Measurements from ENCODE around the gene SDK2.

DNA sequence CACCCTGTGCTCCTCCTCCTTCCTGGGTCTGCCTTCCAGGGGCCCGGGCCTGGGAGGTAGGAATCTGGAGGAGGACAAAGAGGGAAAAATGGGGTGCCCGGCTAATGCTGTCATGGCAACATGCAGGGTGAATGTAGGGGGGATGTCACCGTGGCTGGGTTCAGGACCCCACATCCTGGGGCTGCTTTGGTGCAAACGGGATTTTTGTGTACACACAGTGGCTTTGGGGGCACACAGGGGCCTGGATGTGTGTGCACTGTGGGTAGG, 295.5 kb downstream of the SDK2 start:
- TF ChIP-seq POLR2A (IDR thresholded peaks at IDR 0.05), result no peak
- TF ChIP-seq, protein P1, sequence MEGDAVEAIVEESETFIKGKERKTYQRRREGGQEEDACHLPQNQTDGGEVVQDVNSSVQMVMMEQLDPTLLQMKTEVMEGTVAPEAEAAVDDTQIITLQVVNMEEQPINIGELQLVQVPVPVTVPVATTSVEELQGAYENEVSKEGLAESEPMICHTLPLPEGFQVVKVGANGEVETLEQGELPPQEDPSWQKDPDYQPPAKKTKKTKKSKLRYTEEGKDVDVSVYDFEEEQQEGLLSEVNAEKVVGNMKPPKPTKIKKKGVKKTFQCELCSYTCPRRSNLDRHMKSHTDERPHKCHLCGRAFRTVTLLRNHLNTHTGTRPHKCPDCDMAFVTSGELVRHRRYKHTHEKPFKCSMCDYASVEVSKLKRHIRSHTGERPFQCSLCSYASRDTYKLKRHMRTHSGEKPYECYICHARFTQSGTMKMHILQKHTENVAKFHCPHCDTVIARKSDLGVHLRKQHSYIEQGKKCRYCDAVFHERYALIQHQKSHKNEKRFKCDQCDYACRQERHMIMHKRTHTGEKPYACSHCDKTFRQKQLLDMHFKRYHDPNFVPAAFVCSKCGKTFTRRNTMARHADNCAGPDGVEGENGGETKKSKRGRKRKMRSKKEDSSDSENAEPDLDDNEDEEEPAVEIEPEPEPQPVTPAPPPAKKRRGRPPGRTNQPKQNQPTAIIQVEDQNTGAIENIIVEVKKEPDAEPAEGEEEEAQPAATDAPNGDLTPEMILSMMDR (IDR thresholded peaks at IDR 0.05), result no peak
